ENCODE measurements around the gene GPA33.

Gene GPA33, protein sequence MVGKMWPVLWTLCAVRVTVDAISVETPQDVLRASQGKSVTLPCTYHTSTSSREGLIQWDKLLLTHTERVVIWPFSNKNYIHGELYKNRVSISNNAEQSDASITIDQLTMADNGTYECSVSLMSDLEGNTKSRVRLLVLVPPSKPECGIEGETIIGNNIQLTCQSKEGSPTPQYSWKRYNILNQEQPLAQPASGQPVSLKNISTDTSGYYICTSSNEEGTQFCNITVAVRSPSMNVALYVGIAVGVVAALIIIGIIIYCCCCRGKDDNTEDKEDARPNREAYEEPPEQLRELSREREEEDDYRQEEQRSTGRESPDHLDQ

DNA sequence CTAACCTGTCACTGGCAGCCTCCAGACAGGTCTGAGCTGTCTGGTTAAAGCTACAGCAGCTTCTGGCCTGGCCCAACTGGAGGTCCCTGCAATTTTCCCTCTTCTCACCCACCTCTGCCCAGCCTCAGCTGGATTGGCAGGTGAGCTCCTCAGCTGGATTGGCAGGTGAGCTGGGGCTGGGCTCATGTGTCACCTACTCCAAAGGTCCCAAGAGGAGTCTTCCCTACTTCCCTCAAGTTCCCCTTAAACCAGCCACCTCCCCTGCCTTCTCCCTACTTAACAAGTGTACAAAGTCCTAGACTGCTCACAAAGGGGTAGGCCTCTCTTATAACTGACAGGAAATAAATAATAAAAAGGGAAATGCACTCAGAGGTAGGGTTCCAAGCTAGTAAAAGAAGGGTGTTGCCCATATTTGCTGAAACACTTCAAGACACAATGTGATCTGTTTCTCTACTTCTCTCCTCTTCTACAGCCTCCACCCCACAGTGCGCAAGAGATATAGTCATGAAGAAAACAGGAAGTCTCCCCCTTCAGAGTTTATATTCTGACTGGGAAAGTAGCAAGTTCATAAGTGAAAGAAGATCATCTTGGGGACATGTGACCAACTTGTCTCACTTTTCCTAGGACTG is at the start of gene GPA33:
Gene GPA33 (minus strand): TSS at position 64 of the 629 bp plus-strand sequence. CDS start 90 bp downstream, outside the sequence.
- Histone ChIP-seq H3K27ac (ENCODE audit: extremely low read depth, low read depth, low read length) (no peak within 1 kb of the TSS), H3K4me1 (ENCODE audit: control insufficient read depth, insufficient read depth, low read length) (no peaks in the 10 kb centered on the region), H3K4me3 (ENCODE audit: low read depth, low read length) (no peak within 1 kb of the TSS), H3K9me3 (ENCODE audit: control insufficient read depth, insufficient read depth, low read depth, low read length) (no peaks in the 10 kb centered on the region), H3K36me3 (ENCODE audit: control insufficient read depth in 2 of 2, insufficient read depth in 1 of 2, low read length in 2 of 2) (no peaks in the 10 kb centered on the region)
- POLR2A ChIA-PET: no interaction called here
- CTCF ChIA-PET: interaction anchor here (1.0 kb wide), 1 partner anchor 10 kb away, joined by 3 read pairs; no protein-coding TSS in a partner anchor
- no peak for TF ChIP-seq ZNF792 (tag by site-specific recombination; IDR thresholded peaks at IDR 0.05)
- TF ChIP-seq, protein P1, sequence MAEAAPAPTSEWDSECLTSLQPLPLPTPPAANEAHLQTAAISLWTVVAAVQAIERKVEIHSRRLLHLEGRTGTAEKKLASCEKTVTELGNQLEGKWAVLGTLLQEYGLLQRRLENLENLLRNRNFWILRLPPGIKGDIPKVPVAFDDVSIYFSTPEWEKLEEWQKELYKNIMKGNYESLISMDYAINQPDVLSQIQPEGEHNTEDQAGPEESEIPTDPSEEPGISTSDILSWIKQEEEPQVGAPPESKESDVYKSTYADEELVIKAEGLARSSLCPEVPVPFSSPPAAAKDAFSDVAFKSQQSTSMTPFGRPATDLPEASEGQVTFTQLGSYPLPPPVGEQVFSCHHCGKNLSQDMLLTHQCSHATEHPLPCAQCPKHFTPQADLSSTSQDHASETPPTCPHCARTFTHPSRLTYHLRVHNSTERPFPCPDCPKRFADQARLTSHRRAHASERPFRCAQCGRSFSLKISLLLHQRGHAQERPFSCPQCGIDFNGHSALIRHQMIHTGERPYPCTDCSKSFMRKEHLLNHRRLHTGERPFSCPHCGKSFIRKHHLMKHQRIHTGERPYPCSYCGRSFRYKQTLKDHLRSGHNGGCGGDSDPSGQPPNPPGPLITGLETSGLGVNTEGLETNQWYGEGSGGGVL (tag by site-specific recombination; IDR thresholded peaks at IDR 0.05): no peak
- TF ChIP-seq ZNF555 (tag by site-specific recombination; conservative IDR thresholded peaks at IDR 0.05): no peak
- TF ChIP-seq ZNF791 (tag by site-specific recombination; IDR thresholded peaks at IDR 0.05): no peak

DNA sequence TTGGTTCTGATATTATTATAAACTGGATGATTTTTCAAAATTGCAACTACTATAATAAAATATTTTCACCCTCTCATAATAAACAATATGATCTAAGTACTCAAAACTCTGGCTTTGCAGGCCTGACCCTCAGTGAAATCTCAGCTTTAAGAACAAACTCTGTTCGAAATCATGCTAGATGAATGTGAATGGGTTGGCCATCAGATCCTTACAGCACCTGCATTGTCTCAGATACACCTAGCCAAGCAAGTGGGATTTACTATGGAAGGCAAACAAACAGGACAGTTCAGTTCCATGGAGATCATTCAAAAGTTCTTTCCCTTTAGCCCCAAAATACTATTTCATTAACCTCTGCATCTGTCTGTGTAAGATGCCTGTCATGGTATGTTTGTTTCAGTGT is 48.5 kb upstream of the GPA33 start:
- Histone ChIP-seq H3K4me3 (ENCODE audit: low read depth, low read length) (no peak overlapping the region), H3K4me1 (ENCODE audit: control insufficient read depth, insufficient read depth, low read length) (no peaks in the 10 kb centered on the region), H3K9me3 (ENCODE audit: control insufficient read depth, insufficient read depth, low read depth, low read length) (no peaks in the 10 kb centered on the region), H3K36me3 (ENCODE audit: control insufficient read depth in 2 of 2, insufficient read depth in 1 of 2, low read length in 2 of 2) (no peaks in the 10 kb centered on the region), H3K27ac (ENCODE audit: extremely low read depth, low read depth, low read length) (no peak overlapping the region)
- CTCF ChIA-PET: interaction anchor here (1.5 kb wide), 1 partner anchor 15 kb away, joined by 4 read pairs; no protein-coding TSS in a partner anchor
- POLR2A ChIA-PET: interaction anchor here (1.0 kb wide), 1 partner anchor 81 kb away, joined by 6 read pairs; the partner anchor contains the start of gene POU2F1
- TF ChIP-seq ZNF311 (tag by site-specific recombination; IDR thresholded peaks at IDR 0.05; ENCODE audit: borderline replicate concordance) (no peak), ZNF561 (tag by site-specific recombination; IDR thresholded peaks at IDR 0.05; ENCODE audit: borderline replicate concordance) (no peak), ZNF24 (tag by site-specific recombination; IDR thresholded peaks at IDR 0.05) (no peak), ZNF585B (tag by site-specific recombination; IDR thresholded peaks at IDR 0.05) (no peak), ZNF324 (tag by site-specific recombination; IDR thresholded peaks at IDR 0.05) (no peak), ZNF16 (tag by site-specific recombination; IDR thresholded peaks at IDR 0.05; ENCODE audit: low read depth) (no peak), MZF1 (tag by site-specific recombination; IDR thresholded peaks at IDR 0.05; ENCODE audit: borderline replicate concordance) (no peak)
- TF ChIP-seq, protein P2, sequence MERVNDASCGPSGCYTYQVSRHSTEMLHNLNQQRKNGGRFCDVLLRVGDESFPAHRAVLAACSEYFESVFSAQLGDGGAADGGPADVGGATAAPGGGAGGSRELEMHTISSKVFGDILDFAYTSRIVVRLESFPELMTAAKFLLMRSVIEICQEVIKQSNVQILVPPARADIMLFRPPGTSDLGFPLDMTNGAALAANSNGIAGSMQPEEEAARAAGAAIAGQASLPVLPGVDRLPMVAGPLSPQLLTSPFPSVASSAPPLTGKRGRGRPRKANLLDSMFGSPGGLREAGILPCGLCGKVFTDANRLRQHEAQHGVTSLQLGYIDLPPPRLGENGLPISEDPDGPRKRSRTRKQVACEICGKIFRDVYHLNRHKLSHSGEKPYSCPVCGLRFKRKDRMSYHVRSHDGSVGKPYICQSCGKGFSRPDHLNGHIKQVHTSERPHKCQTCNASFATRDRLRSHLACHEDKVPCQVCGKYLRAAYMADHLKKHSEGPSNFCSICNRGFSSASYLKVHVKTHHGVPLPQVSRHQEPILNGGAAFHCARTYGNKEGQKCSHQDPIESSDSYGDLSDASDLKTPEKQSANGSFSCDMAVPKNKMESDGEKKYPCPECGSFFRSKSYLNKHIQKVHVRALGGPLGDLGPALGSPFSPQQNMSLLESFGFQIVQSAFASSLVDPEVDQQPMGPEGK (tag by site-specific recombination; IDR thresholded peaks at IDR 0.05): no peak
- TF ChIP-seq, protein P3, sequence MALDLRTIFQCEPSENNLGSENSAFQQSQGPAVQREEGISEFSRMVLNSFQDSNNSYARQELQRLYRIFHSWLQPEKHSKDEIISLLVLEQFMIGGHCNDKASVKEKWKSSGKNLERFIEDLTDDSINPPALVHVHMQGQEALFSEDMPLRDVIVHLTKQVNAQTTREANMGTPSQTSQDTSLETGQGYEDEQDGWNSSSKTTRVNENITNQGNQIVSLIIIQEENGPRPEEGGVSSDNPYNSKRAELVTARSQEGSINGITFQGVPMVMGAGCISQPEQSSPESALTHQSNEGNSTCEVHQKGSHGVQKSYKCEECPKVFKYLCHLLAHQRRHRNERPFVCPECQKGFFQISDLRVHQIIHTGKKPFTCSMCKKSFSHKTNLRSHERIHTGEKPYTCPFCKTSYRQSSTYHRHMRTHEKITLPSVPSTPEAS (tag by site-specific recombination; IDR thresholded peaks at IDR 0.05): no peak
- TF ChIP-seq, protein P4, sequence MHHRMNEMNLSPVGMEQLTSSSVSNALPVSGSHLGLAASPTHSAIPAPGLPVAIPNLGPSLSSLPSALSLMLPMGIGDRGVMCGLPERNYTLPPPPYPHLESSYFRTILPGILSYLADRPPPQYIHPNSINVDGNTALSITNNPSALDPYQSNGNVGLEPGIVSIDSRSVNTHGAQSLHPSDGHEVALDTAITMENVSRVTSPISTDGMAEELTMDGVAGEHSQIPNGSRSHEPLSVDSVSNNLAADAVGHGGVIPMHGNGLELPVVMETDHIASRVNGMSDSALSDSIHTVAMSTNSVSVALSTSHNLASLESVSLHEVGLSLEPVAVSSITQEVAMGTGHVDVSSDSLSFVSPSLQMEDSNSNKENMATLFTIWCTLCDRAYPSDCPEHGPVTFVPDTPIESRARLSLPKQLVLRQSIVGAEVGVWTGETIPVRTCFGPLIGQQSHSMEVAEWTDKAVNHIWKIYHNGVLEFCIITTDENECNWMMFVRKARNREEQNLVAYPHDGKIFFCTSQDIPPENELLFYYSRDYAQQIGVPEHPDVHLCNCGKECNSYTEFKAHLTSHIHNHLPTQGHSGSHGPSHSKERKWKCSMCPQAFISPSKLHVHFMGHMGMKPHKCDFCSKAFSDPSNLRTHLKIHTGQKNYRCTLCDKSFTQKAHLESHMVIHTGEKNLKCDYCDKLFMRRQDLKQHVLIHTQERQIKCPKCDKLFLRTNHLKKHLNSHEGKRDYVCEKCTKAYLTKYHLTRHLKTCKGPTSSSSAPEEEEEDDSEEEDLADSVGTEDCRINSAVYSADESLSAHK (tag by site-specific recombination; IDR thresholded peaks at IDR 0.05): no peak
- TF ChIP-seq, protein P5, sequence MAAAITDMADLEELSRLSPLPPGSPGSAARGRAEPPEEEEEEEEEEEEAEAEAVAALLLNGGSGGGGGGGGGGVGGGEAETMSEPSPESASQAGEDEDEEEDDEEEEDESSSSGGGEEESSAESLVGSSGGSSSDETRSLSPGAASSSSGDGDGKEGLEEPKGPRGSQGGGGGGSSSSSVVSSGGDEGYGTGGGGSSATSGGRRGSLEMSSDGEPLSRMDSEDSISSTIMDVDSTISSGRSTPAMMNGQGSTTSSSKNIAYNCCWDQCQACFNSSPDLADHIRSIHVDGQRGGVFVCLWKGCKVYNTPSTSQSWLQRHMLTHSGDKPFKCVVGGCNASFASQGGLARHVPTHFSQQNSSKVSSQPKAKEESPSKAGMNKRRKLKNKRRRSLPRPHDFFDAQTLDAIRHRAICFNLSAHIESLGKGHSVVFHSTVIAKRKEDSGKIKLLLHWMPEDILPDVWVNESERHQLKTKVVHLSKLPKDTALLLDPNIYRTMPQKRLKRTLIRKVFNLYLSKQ (tag by site-specific recombination; IDR thresholded peaks at IDR 0.05; ENCODE audit: borderline replicate concordance): no peak
- TF ChIP-seq, protein P6, sequence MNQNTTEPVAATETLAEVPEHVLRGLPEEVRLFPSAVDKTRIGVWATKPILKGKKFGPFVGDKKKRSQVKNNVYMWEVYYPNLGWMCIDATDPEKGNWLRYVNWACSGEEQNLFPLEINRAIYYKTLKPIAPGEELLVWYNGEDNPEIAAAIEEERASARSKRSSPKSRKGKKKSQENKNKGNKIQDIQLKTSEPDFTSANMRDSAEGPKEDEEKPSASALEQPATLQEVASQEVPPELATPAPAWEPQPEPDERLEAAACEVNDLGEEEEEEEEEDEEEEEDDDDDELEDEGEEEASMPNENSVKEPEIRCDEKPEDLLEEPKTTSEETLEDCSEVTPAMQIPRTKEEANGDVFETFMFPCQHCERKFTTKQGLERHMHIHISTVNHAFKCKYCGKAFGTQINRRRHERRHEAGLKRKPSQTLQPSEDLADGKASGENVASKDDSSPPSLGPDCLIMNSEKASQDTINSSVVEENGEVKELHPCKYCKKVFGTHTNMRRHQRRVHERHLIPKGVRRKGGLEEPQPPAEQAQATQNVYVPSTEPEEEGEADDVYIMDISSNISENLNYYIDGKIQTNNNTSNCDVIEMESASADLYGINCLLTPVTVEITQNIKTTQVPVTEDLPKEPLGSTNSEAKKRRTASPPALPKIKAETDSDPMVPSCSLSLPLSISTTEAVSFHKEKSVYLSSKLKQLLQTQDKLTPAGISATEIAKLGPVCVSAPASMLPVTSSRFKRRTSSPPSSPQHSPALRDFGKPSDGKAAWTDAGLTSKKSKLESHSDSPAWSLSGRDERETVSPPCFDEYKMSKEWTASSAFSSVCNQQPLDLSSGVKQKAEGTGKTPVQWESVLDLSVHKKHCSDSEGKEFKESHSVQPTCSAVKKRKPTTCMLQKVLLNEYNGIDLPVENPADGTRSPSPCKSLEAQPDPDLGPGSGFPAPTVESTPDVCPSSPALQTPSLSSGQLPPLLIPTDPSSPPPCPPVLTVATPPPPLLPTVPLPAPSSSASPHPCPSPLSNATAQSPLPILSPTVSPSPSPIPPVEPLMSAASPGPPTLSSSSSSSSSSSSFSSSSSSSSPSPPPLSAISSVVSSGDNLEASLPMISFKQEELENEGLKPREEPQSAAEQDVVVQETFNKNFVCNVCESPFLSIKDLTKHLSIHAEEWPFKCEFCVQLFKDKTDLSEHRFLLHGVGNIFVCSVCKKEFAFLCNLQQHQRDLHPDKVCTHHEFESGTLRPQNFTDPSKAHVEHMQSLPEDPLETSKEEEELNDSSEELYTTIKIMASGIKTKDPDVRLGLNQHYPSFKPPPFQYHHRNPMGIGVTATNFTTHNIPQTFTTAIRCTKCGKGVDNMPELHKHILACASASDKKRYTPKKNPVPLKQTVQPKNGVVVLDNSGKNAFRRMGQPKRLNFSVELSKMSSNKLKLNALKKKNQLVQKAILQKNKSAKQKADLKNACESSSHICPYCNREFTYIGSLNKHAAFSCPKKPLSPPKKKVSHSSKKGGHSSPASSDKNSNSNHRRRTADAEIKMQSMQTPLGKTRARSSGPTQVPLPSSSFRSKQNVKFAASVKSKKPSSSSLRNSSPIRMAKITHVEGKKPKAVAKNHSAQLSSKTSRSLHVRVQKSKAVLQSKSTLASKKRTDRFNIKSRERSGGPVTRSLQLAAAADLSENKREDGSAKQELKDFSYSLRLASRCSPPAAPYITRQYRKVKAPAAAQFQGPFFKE (tag by site-specific recombination; IDR thresholded peaks at IDR 0.05; ENCODE audit: borderline replicate concordance): no peak
